ENCODE results near the gene PREPL. TPM values are rescaled to one million over a fixed set of nuclear protein-coding genes. Genes with fewer than 3 reads are reported as not detected.
"Not testable (repeated sequence)": the region's sequence is repeated elsewhere in the genome, so short reads cannot be mapped to it uniquely, and the experiment has no call there.

The PREPL gene
- total and polyA plus RNA-seq, 2 of the 13 experiments (the other 11 are each of a cell fraction or from before 2014, with no cell fraction given): 19.7 to 34.3 TPM

GRCh38 chr2:44305882-44306281 is 55.4 kb downstream of the PREPL start (continued):
- no peak for TF ChIP-seq ZNF782 (CRISPR knock-in tag; IDR thresholded peaks at IDR 0.05; ENCODE audit: borderline replicate concordance)
- no peak for TF ChIP-seq E2F1 (CRISPR knock-in tag; IDR thresholded peaks at IDR 0.05)
- no peak for TF ChIP-seq NFIB (CRISPR knock-in tag; IDR thresholded peaks at IDR 0.05; ENCODE audit: borderline replicate concordance)
- TF ChIP-seq ZNF800 (CRISPR knock-in tag; IDR thresholded peaks at IDR 0.05): no peak
- no peak for TF ChIP-seq HNF4A (CRISPR knock-in tag; IDR thresholded peaks at IDR 0.05)
- TF ChIP-seq ZNF225 (CRISPR knock-in tag; IDR thresholded peaks at IDR 0.05): no peak
- TF ChIP-seq BRCA1 (CRISPR knock-in tag; IDR thresholded peaks at IDR 0.05): no peak
- TF ChIP-seq ZBTB33 (CRISPR knock-in tag; IDR thresholded peaks at IDR 0.05): no peak

GRCh38 chr2:44304258-44304657 is 57.0 kb downstream of the PREPL start:
- Histone ChIP-seq H4K20me1 (ENCODE audit: insufficient read depth, low read length) (no peaks in the 10 kb centered on the region), H3K79me2 (ENCODE audit: insufficient read depth, low read length) (no peaks in the 10 kb centered on the region), H3K4me1 (ENCODE audit: insufficient read depth, low read length) (no peaks in the 10 kb centered on the region), H3K27ac (ENCODE audit: extremely low read length, insufficient read depth, low read length) (no peak overlapping the region), H3K4me3 (replicated peaks in 1 of 3; ENCODE audit: insufficient read depth in 1 of 3, low read depth in 2 of 3, low read length in 3 of 3) (no peak overlapping the region), H3K27me3 (ENCODE audit: control insufficient read depth in 1 of 2, insufficient read depth in 2 of 2, low read length in 2 of 2) (no peaks in the 10 kb centered on the region; a peak in 1 of 5 replicates), H2AFZ (ENCODE audit: low read length) (no peak overlapping the region), H3K9ac (ENCODE audit: insufficient read depth, low read depth, low read length) (no peak overlapping the region), H3K4me2 (ENCODE audit: low read depth, low read length) (no peak overlapping the region), H3K36me3 (replicated peaks in 1 of 2; ENCODE audit: control insufficient read depth in 1 of 2, insufficient read depth in 2 of 2, low read length in 2 of 2) (no peaks in the 10 kb centered on the region), H3K9me3 (ENCODE audit: low read length) (peaks cover 3% of the 10 kb centered on the region; the same call in 1 of the 2 replicates)
- in situ Hi-C loops (cut with HindIII; ENCODE audit: extremely low pct_ligation_motif_present, low pct_unique_long_range_greater_than_20kb): no loop called here
- no TSS peak for BruUV-seq (replicated peaks)
- ChIA-PET POLR2A (no interaction called here), CTCF (ENCODE audit: low intra/inter-chr PET ratio, low total read pairs) (no interaction called here)
- DNase-seq (ENCODE audit: low spot score) (no peak), ATAC-seq (peak; percentile 51), FAIRE-seq (no peak)
- intact Hi-C loops (cut with micrococcal nuclease; ENCODE audit: unreplicated experiment): no loop called here
- 38% methylated on average over 1 of the region's 1 CpG for WGBS (ENCODE audit: low lambda C conversion rate)
- TF ChIP-seq NFYC (CRISPR knock-in tag; IDR thresholded peaks at IDR 0.05): no peak
- no peak for TF ChIP-seq NFKB2 (CRISPR knock-in tag; IDR thresholded peaks at IDR 0.05; ENCODE audit: borderline replicate concordance)
- no peak for TF ChIP-seq SMARCE1 (IDR thresholded peaks at IDR 0.05; ENCODE audit: borderline replicate concordance)
- TF ChIP-seq KAT7 (CRISPR knock-in tag; IDR thresholded peaks at IDR 0.05; ENCODE audit: borderline replicate concordance): no peak
- no peak for TF ChIP-seq SPEN (CRISPR knock-in tag; IDR thresholded peaks at IDR 0.05; ENCODE audit: low read depth)
- TF ChIP-seq SRF (IDR thresholded peaks at IDR 0.05; ENCODE audit: low read depth, low read length): peak; percentile 59; the same call in 1 of the 2 replicates

GRCh38 chr2:44303766-44304165 is 57.5 kb downstream of the PREPL start:
- 59% methylated on average over 3 of the region's 3 CpGs for WGBS (ENCODE audit: low lambda C conversion rate)
- FAIRE-seq; ATAC-seq; H3K9ac ChIP-seq (ENCODE audit: insufficient read depth, low read depth, low read length); H3K36me3 ChIP-seq (replicated peaks in 1 of 2; ENCODE audit: control insufficient read depth in 1 of 2, insufficient read depth in 2 of 2, low read length in 2 of 2); H3K27ac ChIP-seq (ENCODE audit: extremely low read length, insufficient read depth, low read length); H3K9me3 ChIP-seq (ENCODE audit: low read length); H4K20me1 ChIP-seq (ENCODE audit: insufficient read depth, low read length); CTCF ChIA-PET (ENCODE audit: low intra/inter-chr PET ratio, low total read pairs); H2AFZ ChIP-seq (ENCODE audit: low read length); H3K79me2 ChIP-seq (ENCODE audit: insufficient read depth, low read length); BruUV-seq (replicated peaks); H3K4me3 ChIP-seq (replicated peaks in 1 of 3; ENCODE audit: insufficient read depth in 1 of 3, low read depth in 2 of 3, low read length in 3 of 3); H3K4me1 ChIP-seq (ENCODE audit: insufficient read depth, low read length); H3K27me3 ChIP-seq (ENCODE audit: control insufficient read depth in 1 of 2, insufficient read depth in 2 of 2, low read length in 2 of 2); in situ Hi-C loops (cut with HindIII; ENCODE audit: extremely low pct_ligation_motif_present, low pct_unique_long_range_greater_than_20kb); POLR2A ChIA-PET; DNase-seq (ENCODE audit: low spot score); H3K4me2 ChIP-seq (ENCODE audit: low read depth, low read length); intact Hi-C loops (cut with micrococcal nuclease; ENCODE audit: unreplicated experiment): not testable (repeated sequence)
